ENCODE data around the gene RPL10A. TPM values are rescaled to one million over a fixed set of nuclear protein-coding genes. Genes with fewer than 3 reads are reported as not detected.

RPL10A gene
- total and polyA plus RNA-seq, 4 experiments from 2014 or later = 844 to 2,070 (median 1,531) TPM

GRCh38 chr6:35443341-35444030 lies 24.7 kb upstream of the RPL10A start:
- Mint-ChIP-seq H3K4me3 (no peak overlapping the region), H3K27ac (peak overlapping the region in 2 of 7 donors; percentile 30 to 78), H3K27me3 (no peaks in the 10 kb centered on the region), H3K4me1 (peaks cover 2 to 17% (median 5%) of the 10 kb centered on the region in 4 donors), H3K36me3 (no peaks in the 10 kb centered on the region), H3K9me3 (no peaks in the 10 kb centered on the region)
- Histone ChIP-seq H3K9me3 (ENCODE audit: control insufficient read depth in 1 of 2, low read length in 2 of 2) (no peaks in the 10 kb centered on the region), H3K36me3 (ENCODE audit: insufficient read depth, low read length) (no peaks in the 10 kb centered on the region), H3K27ac (ENCODE audit: low read depth, low read length) (no peak overlapping the region), H3K4me3 (ENCODE audit: low read length in 2 of 2) (no peak overlapping the region), H3K27me3 (ENCODE audit: insufficient read depth, low read length) (no peaks in the 10 kb centered on the region), H3K4me1 (ENCODE audit: insufficient read depth, low read length) (peaks cover 6% of the 10 kb centered on the region)
- intact Hi-C loops (cut with micrococcal nuclease) = no loop called here
- ChIA-PET POLR2A (ENCODE audit: partially characterized antibody) (no interaction called here), CTCF (ENCODE audit: partially characterized antibody) (interaction anchor here (0.9 to 11.9 kb wide), 6 partner anchors 24 to 146 kb away, joined by 3 to 243 read pairs (median 4); partner anchors contain the start of genes DEF6, PPARD and RPL10A)
- no peak for DNase-seq

DNA sequence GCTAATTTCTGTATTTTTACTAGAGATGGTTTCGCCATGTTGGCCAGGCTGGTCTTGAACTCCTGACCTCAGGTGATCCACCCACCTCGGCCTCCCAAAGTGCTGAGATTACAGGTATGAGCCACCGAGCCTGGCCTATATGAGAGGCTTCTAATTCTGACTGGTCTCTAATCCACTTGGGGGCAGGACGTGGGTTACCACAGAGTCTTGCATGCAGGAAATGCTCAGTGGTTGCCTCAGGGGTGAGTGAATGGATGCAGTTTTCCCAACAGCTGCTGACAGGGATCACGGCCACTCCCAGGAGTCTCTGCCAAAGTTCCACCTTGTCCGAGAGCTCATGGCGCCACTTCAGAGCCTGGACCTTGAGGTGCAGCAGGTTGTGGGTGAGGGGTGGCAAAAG lies 22.5 kb upstream of the RPL10A start:
- H3K27ac Mint-ChIP-seq = peak overlapping the region in 4 of 7 donors; percentile 35 to 57 (median 42)

DNA sequence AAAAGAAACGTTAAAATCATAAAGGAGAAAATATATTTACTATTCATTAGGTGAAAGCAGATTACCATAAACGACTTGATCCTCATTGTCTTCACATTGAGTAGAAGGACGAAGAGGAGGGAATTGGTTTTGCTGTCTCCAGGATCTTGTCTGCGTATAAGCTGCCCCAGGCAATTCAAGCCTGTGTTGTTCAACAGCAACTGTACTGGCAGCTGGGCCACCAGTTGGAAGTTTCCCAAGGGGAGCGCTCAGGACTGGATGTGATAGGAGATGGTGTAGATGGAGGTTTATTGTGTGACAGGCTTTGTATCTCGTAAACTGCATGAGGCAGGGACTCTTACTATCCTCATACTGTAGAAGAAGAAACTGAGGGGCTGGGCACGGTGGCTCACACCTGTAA lies 20.0 kb upstream of the RPL10A start:
- no peak overlapping the region for H3K4me3 Mint-ChIP-seq
- Histone ChIP-seq H3K4me3 (ENCODE audit: low read length in 2 of 2) (no peak overlapping the region), H3K9me3 (ENCODE audit: control insufficient read depth in 1 of 2, low read length in 2 of 2) (no peaks in the 10 kb centered on the region), H3K27me3 (ENCODE audit: insufficient read depth, low read length) (no peaks in the 10 kb centered on the region), H3K4me1 (ENCODE audit: insufficient read depth, low read length) (peaks cover 30% of the 10 kb centered on the region), H3K27ac (ENCODE audit: low read depth, low read length) (no peak overlapping the region), H3K36me3 (ENCODE audit: insufficient read depth, low read length) (no peaks in the 10 kb centered on the region)
- H3K36me3 Mint-ChIP-seq = peaks cover 0 to 2% of the 10 kb centered on the region in 2 donors
- CTCF ChIA-PET (ENCODE audit: partially characterized antibody) = interaction anchor here (1.0 to 11.9 kb wide), 13 partner anchors 8 to 152 kb away, joined by 3 to 243 read pairs (median 9); partner anchors contain the start of genes DEF6, PPARD and RPL10A
- no peaks in the 10 kb centered on the region for H3K27me3 Mint-ChIP-seq
- no peak for DNase-seq
- intact Hi-C loops (cut with micrococcal nuclease) = no loop called here
- peaks cover 18 to 44% (median 30%) of the 10 kb centered on the region in 4 donors for H3K4me1 Mint-ChIP-seq
- peak overlapping the region in 1 of 7 donors; percentile 32 for H3K27ac Mint-ChIP-seq
- no peaks in the 10 kb centered on the region for H3K9me3 Mint-ChIP-seq
- POLR2A ChIA-PET (ENCODE audit: partially characterized antibody) = interaction anchor here (0.8 to 7.5 kb wide), 4 partner anchors 20 to 151 kb away, joined by 3 to 107 read pairs (median 22); partner anchors contain the start of genes DEF6 and RPL10A

More for the DNA sequence above, 22.5 kb upstream of the RPL10A start:
- Histone ChIP-seq H3K4me3 (ENCODE audit: low read length in 2 of 2) (no peak overlapping the region), H3K9me3 (ENCODE audit: control insufficient read depth in 1 of 2, low read length in 2 of 2) (no peaks in the 10 kb centered on the region), H3K36me3 (ENCODE audit: insufficient read depth, low read length) (no peaks in the 10 kb centered on the region), H3K4me1 (ENCODE audit: insufficient read depth, low read length) (peaks cover 15% of the 10 kb centered on the region), H3K27me3 (ENCODE audit: insufficient read depth, low read length) (no peaks in the 10 kb centered on the region), H3K27ac (ENCODE audit: low read depth, low read length) (no peak overlapping the region)
- POLR2A ChIA-PET (ENCODE audit: partially characterized antibody) = no interaction called here
- no peaks in the 10 kb centered on the region for H3K9me3 Mint-ChIP-seq
- no peaks in the 10 kb centered on the region for H3K27me3 Mint-ChIP-seq
- intact Hi-C loops (cut with micrococcal nuclease) = no loop called here
- peak in 1 of 5 donors; percentile 14 for DNase-seq
- H3K36me3 Mint-ChIP-seq = no peaks in the 10 kb centered on the region
- CTCF ChIA-PET (ENCODE audit: partially characterized antibody) = interaction anchor here (3.2 to 11.9 kb wide), 5 partner anchors 27 to 150 kb away, joined by 12 to 243 read pairs (median 90); partner anchors contain the start of genes DEF6 and PPARD
- peaks cover 4 to 27% (median 15%) of the 10 kb centered on the region in 4 donors for H3K4me1 Mint-ChIP-seq
- H3K4me3 Mint-ChIP-seq = no peak overlapping the region

- Mint-ChIP-seq H3K36me3 (peaks cover 0 to 4% of the 10 kb centered on the region in 2 donors), H3K27ac (peak overlapping the region; percentile 42 to 85 (median 73)), H3K4me1 (peaks cover 27 to 54% (median 40%) of the 10 kb centered on the region in 4 donors), H3K4me3 (peak overlapping the region in 2 of 8 donors; percentile 48 to 64), H3K9me3 (no peaks in the 10 kb centered on the region), H3K27me3 (no peaks in the 10 kb centered on the region)
- peaks cover 41% of the 10 kb centered on the region for H3K4me1 ChIP-seq (ENCODE audit: insufficient read depth, low read length)
- ChIA-PET POLR2A (ENCODE audit: partially characterized antibody) (interaction anchor here (0.7 to 7.5 kb wide), 13 partner anchors 19 to 152 kb away, joined by 3 to 107 read pairs (median 4); partner anchors contain the start of genes DEF6, PPARD and RPL10A), CTCF (ENCODE audit: partially characterized antibody) (interaction anchor here (0.8 to 11.9 kb wide), 24 partner anchors 8 to 163 kb away, joined by 3 to 243 read pairs (median 4); partner anchors contain the start of genes DEF6, PPARD and RPL10A)
- peak in 4 of 5 donors; percentile 73 to 77 (median 74) for DNase-seq
- no peak overlapping the region for H3K4me3 ChIP-seq (ENCODE audit: low read length in 2 of 2)
- no peaks in the 10 kb centered on the region for H3K9me3 ChIP-seq (ENCODE audit: control insufficient read depth in 1 of 2, low read length in 2 of 2)
- no peak overlapping the region for H3K27ac ChIP-seq (ENCODE audit: low read depth, low read length)
- intact Hi-C loops (cut with micrococcal nuclease) = loop anchor here (1.0 kb wide), 5 partner anchors 30 to 152 kb away; partner anchors contain the start of genes DEF6 and PPARD
- no peaks in the 10 kb centered on the region for H3K36me3 ChIP-seq (ENCODE audit: insufficient read depth, low read length)
- no peaks in the 10 kb centered on the region for H3K27me3 ChIP-seq (ENCODE audit: insufficient read depth, low read length)
Observed at GRCh38 chr6:35449287-35449881, 18.8 kb upstream of the RPL10A start.

- H3K4me1 Mint-ChIP-seq = peaks cover 29 to 53% (median 39%) of the 10 kb centered on the region in 4 donors
Observed at GRCh38 chr6:35451354-35452182, 16.6 kb upstream of the RPL10A start.

More at GRCh38 chr6:35451354-35452182, 16.6 kb upstream of the RPL10A start:
- Histone ChIP-seq H3K36me3 (ENCODE audit: insufficient read depth, low read length) (no peaks in the 10 kb centered on the region), H3K27ac (ENCODE audit: low read depth, low read length) (peak overlapping the region; percentile 59), H3K9me3 (ENCODE audit: control insufficient read depth in 1 of 2, low read length in 2 of 2) (no peaks in the 10 kb centered on the region), H3K27me3 (ENCODE audit: insufficient read depth, low read length) (no peaks in the 10 kb centered on the region), H3K4me3 (ENCODE audit: low read length in 2 of 2) (peak overlapping the region in 1 of 2 donors; percentile 66), H3K4me1 (ENCODE audit: insufficient read depth, low read length) (peaks cover 40% of the 10 kb centered on the region)
- no peak for DNase-seq
- ChIA-PET POLR2A (ENCODE audit: partially characterized antibody) (interaction anchor here (0.9 to 7.5 kb wide), 11 partner anchors 17 to 285 kb away, joined by 3 to 107 read pairs (median 7); partner anchors contain the start of genes ARMC12, DEF6, PPARD and RPL10A), CTCF (ENCODE audit: partially characterized antibody) (interaction anchor here (0.8 to 11.9 kb wide), 17 partner anchors 11 to 276 kb away, joined by 3 to 243 read pairs (median 4); partner anchors contain the start of genes DEF6, PPARD and RPL10A)
- Mint-ChIP-seq H3K27me3 (no peaks in the 10 kb centered on the region), H3K36me3 (peaks cover 10 to 12% of the 10 kb centered on the region in 2 donors), H3K27ac (peak overlapping the region; percentile 54 to 94 (median 89)), H3K9me3 (no peaks in the 10 kb centered on the region), H3K4me3 (peak overlapping the region; percentile 82 to 91 (median 87))
- intact Hi-C loops (cut with micrococcal nuclease) = loop anchor here (1.0 to 5.0 kb wide), 2 partner anchors 17 to 286 kb away; partner anchors contain the start of genes ARMC12 and RPL10A
